NCI-H1436 (cell line): ENCODE measurements around the gene OR6C76.

Source experiments
- DNase-seq: peaks from one replicate; lab custom pipeline; 2025; lab: John Stamatoyannopoulos, UW

OR6C76 gene

DNA sequence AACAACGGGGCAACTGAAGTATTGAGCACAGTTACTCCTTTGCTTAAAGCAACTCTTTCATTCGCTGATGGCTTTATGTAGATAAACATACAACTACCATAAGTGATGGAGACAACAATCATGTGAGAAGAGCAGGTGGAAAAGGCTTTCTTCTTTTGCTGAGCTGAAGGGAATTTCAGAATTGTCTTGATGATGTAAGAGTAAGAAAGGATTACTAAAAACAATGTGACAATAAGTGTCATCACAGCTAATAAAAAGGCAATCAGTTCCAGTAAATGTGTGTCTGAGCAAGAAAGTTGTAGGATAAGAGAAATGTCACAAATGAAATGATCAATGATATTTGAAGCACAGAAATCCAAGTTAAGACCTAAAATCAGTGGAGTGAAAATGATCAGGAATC lies 43.2 kb downstream of the OR6C76 start:
- DNase-seq, result no peak

DNA sequence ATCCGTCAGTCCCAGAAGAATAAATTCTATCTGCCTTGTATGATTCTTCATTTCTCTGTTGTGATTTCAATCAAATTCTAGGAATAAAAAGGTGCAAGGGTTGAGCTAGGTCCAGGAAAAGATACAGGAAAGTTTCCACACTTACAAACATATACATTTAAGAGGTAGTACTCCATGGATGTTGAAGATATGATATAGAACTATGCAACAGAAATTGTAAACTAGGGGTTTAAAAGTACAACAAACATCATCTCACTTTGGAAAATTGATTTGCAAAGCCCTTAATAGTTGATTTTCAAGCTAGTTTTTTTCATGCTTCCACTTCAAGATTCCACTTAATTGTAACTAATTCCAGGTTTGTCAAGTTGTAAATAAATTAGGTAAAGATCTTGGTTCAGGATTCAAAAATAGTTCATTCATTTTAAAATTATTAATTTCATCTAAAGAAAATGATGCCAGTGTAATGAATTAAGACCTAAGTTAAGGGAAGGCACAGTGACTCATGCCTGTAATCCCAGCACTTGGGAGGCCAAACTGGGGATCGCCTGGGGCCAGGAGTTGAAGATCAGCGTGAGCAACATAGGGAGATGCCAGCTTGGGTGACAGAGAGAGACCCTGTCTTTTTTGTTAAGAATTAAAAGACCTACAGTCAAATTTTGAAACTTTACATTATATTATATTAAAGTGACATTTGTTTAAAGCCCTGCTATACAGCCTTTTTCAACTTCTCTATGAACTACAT lies 44.2 kb downstream of the OR6C76 start, which contains the start of gene OR6C70:
Gene OR6C70 (minus strand): TSS at position 51 of the 742 bp plus-strand sequence. CDS start 0 bp downstream, at position 51.
- DNase-seq, result no peak

DNA sequence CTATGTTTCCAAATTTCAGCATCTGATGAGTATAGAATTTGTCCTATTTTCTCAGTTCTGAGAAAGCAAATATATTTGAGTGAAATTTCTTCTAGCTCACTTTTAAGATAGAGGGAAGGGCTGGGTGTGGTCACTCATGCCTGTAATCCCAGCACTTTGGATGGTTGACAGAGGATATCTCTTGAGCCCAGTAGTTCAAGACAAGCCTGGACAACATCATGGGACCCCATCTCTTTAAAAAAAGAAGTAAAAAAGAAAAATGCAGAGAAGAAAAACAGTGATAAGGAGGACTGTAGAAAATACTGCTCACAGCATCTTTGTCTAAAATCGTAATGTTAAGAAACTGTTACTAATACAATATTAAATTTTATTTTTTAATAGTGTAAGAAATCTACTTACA lies 46.2 kb downstream of the OR6C76 start:
- DNase-seq, result no peak
